GM11168 (cell line): ENCODE measurements around the gene MED13L.

ENCODE experiments used
- in situ Hi-C: fragments of 300-500 bp; cut with MboI; formaldehyde crosslinking; loops from one replicate; pipeline ENCODE4 v1.12.0; 2022; ENCODE audit warnings: low sequenced_read_pairs; ENCODE audit not compliant: unreplicated experiment

MED13L gene

DNA sequence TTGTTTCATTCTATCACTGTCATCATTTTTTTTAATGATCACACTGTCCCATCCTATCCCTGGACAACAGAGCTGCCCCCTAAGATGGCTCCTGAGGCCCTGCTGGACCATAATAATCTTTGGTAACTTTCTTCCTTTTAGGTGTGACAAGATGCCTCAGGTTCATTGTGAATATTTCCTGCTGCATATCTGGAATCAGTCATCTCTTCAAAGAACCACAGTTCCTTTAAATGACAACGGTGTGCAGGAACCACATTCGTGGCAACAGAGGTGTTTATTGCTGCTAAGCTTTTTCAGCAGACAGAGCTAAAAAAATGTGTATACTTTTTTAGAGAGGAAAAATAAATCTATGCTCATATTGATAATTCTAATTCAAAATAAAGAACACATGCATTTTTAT is 312.9 kb downstream of the MED13L start:
- in situ Hi-C loops: no loop called here

DNA sequence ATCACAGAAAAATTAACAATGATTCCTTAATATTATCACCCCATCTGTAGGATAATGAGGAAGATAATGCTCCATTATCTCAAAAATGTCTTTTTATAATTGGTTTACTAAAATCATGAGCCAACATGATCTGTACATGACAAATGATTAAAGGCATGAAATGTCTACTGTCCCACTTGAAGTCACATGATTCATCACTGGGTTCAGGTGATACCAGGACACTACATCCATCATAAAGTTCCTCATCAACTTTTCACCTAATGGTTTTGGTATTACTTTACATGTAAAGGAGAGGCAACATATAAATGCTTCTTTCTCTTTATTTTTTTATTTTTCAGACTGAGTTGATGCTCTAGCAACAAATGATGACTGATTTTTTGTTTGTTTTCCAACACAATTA is 313.3 kb downstream of the MED13L start:
- in situ Hi-C loops: no loop called here

DNA sequence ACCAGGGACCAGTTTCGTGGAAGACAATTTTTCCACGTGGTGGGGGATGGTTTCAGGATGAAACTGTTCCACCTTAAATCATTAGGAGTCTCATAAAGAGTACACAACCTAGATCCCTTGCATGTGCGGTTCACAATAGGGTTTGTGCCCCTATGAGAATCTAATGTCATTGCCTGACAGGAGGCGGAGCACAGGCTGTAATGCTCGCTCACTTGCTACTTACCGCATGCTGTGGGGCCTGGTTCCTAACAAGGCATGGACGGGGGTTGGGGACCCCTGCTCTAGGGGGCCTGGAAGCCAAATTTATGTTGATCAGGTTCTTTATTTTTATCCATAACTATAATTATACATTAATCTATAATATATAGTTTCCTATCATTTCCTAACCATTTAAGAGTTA is 315.3 kb downstream of the MED13L start:
- in situ Hi-C loops: no loop called here

DNA sequence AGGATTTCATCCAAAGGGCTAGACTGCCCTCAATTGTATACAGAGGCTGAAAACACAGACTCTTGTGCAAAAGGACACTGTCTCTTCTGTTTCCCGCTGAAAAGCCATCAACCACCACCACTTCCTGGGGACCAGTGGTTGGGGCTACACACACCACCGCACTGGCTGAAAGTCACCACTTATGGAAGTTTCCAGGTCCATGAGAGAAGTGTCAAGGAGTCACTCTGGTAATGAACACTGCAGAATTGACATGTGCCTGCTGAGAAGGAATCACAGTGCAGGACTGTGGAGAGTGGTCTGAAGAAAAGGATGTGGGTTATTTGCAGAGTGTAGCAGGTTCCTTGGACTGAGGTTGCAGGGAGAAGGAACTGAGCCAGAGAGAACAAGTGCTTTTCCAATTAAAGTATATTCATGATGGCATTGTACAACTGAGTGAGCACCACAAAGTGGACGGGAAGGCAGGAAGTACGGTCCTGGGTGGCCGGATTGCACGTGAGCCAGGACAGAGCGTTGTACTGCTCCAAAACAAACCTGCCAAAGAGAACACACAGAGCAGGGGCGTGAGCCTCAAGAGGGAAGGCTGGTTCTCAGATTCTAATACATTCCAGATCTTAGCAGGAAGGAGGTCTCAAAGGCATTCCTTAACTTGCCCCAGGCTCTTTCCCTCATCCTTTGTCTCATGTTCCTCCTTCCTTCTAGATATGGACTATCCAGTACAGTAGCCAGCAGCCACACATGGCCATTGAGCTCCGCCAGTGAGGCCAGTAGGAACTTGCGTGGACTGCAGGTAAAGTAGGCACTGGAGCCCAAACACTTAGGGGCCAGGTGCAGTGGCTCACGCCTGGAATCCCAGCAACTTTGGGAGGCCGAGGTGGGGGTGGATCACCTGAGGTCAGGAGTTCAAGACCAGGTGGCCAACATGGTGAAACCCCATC is 316.4 kb downstream of the MED13L start:
- in situ Hi-C loops: no loop called here

DNA sequence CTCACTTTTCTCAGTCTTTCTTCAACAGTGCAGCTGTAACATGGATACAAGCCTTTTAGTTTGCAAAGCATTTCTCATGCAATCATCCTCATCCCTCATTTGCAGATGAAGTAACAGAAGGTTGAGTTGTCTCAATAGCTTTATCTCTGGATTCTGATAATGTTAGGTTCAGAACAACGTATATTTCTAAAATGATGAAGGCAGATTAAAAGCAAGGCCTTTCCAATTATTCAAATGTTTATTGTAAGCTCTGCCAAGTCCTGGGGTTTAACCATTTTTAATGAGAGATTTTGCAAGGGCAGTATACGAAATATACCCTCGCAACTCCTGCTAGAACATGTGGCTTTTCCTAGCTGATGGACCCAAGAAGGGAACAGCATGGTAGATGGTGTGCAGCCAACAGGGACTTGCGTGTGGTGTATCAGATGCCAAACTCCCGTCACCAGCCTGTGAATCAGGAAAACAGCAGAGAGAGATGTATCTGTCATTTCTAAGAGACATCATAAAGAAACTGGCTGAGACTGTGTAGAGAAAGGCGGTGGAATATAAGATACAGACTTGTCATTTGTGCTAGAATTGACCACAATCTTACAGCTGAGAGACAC is 319.7 kb downstream of the MED13L start:
- in situ Hi-C loops: no loop called here

- in situ Hi-C loops: no loop called here
Observed at GRCh38 chr12:115956659-115957058, 320.8 kb downstream of the MED13L start.

DNA sequence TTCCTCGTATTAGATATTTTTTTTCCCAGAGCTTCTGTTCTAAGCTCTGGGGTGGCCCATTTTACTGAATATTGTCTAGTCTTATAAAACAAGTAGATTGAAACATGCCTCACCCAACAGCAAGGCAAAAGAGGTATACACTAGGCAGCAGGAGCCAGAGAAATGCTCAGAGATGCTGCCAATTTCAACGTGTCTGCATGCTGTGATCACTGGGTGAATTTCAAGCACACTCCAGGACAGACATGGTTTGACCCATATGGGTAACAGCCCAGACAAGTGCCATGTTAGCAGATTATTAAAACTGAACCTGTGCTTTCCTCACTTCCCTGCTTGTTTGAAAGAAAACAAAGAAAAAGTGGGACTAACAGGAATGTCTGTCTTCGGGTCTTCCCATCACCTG is 321.3 kb downstream of the MED13L start:
- in situ Hi-C loops: no loop called here

DNA sequence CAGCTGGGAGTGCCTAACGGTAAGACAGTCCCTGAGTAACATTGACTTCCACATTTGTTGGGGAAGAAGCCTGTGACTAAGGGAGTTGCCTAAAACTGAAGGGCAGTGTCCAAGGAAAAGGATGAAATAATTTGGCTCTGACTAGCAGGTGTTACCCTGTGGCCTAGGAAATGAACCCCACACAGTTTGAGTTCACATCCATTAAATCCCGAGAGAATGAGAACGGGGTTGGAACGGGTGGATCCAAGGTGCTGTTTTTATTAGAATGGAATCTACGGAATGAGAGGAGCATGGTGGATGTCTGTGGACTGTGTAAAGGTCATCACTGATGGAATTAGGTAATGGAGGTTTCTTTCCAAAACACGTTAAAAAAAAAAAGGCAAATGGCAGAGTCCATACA is 324.0 kb downstream of the MED13L start:
- in situ Hi-C loops: no loop called here

- in situ Hi-C loops: no loop called here
Observed at GRCh38 chr12:115953031-115953430, 324.5 kb downstream of the MED13L start.

- in situ Hi-C loops: no loop called here
Observed at GRCh38 chr12:115950959-115951358, 326.5 kb downstream of the MED13L start.

DNA sequence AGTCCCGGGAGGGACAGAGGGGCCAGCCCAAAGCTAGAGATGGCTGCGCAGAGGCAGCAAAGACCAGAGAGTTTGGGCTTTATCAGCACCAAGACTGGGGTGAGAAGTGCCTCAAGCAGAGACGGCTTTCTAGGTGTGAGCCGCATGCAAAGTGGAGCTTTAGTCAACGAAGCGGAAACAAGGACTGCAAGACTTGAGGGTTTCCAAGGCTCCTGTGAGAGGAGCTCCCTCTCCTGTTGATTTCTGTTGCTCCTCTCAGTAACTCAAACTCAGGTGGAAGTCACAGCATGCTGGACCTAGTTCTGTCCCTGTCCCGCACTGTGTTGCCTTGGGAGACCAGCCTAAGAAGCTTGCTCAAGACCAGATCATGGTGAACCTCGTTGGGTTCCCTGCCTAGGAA is 327.8 kb downstream of the MED13L start:
- in situ Hi-C loops: no loop called here

- in situ Hi-C loops: no loop called here
Observed at GRCh38 chr12:115947696-115948062, 329.8 kb downstream of the MED13L start.

DNA sequence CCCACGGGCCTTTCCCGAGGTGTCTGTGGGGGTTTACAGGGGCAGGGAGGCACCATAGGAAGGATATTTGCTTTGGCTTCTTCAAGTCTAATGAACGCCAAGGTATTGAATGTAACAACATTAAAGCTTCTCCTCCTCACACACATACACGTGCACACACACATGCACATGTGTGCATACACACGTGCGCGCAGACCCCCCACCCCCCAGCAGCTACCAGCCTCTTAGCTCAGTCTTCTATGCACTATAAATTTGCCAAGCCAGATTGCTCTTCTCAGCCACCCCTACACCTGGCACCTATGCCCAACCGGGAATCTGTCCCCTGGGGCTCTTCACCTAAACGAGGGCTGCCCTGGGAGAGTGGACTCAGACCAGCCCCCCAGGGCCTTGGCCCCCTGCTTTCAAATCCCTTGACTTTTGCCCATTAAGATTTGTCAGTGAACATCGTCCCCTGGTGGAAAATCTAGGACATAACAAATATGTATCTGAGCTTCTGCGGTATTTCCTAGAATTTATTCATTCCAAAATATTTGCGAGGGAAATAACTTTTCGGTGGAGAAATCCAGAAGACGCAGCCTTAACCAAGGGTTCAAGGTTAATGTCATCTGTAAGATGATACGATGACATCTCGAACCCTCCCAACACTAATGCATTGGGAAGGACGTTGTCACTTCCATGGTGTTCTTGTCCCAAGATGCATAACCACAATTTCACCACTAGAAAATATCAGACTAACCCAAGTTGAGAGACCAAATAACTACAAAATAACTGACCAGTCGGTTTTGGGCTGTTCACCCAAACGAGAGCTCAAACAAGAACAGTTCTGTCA is 330.4 kb downstream of the MED13L start:
- in situ Hi-C loops: no loop called here

- in situ Hi-C loops: no loop called here
Observed at GRCh38 chr12:115946092-115946491, 331.4 kb downstream of the MED13L start.

- in situ Hi-C loops: no loop called here
Observed at GRCh38 chr12:115945491-115945885, 332.0 kb downstream of the MED13L start.

GRCh38 chr12:115944837-115945490 is 332.5 kb downstream of the MED13L start:
- in situ Hi-C loops: no loop called here

DNA sequence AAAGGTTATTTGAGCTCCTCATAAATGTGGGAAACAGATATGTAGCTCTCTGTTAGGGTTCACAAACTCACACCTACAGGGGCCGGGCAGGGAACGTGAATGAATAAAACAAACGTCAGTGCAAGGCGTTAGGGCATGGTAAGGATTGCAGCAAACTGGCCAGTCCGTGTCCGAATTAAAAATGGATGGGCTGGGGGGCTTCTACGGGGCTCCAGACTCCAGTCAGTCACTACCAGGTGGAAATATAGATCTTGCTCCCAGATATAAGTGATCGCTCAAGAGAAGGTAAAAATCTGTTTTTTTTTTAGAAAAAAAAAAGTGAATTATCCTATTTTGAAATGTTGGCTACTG is 333.1 kb downstream of the MED13L start:
- in situ Hi-C loops: no loop called here

GRCh38 chr12:115943630-115944391 is 333.7 kb downstream of the MED13L start:
- in situ Hi-C loops: no loop called here

GRCh38 chr12:115943310-115943629 is 334.2 kb downstream of the MED13L start:
- in situ Hi-C loops: no loop called here

DNA sequence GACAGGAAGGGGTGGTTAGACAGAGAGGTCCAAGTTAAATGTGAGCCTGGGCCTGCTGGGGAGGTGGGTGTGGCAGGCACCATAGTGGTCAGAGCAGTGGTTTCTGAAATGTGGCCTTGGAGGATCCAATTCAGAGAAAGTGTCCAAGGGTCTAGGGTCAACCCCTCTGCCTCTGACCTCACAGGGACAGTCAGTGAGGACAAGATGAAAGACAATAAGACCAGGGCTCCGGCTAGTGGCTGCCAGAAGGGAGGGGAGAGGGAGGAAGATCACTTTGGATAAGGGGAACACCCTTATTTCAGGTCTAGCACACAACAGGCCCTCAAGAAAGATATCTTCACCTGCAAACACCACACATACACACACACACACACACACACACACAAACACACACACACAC is 335.1 kb downstream of the MED13L start:
- in situ Hi-C loops: no loop called here
